ENCODE data around the gene ANKRD2.

ANKRD2 gene

DNA sequence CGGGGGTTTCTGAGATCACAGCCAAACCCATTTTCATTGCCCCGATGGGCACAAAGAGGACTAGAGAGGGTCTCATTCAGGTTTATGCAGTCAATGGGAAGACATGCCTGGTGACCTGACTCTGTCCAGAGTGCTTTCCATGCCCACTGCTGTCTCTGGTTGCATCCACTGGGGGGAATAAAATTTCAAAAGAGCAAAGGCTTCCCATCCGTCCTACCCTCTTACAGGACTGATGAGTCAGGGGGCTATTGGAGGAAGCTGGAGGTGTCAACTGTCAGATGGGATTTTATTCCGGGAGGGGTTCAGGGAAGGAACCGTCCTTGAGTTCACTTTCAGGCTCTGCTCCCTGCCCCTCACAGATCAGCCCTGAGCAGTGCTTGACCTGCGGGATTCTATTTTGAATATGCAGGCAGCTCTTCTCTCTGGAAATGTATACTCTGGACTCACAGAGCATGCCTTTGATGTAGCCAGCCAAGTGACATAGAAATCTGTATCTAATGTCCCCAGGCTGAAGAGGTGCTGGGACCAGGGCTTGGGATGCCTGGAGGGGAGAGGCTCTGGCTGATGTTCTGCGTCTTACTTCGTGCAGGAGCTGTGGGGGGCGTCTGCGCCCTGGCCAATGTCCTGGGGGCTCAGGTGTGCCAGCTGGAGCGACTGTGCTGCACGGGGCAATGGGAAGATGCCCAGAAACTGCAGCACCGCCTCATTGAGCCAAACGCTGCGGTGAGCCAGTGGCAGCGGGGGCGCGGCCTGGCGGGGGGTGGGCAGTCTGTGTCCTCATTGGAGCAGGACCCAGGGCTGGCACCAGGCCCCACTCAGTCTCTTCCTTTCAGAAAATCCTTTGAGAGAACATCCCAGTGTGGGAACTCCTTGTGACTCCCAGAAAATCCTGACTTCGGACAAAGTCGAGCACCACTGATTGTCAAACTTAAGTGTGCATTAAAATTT, 29.0 kb downstream of the ANKRD2 start:
- no peak overlapping the region for H3K4me3 ChIP-seq (replicated peaks; ENCODE audit: low read depth, low read length)
- no peak for DNase-seq (ENCODE audit: extremely low read depth, low read depth)
- TF ChIP-seq, protein P1, sequence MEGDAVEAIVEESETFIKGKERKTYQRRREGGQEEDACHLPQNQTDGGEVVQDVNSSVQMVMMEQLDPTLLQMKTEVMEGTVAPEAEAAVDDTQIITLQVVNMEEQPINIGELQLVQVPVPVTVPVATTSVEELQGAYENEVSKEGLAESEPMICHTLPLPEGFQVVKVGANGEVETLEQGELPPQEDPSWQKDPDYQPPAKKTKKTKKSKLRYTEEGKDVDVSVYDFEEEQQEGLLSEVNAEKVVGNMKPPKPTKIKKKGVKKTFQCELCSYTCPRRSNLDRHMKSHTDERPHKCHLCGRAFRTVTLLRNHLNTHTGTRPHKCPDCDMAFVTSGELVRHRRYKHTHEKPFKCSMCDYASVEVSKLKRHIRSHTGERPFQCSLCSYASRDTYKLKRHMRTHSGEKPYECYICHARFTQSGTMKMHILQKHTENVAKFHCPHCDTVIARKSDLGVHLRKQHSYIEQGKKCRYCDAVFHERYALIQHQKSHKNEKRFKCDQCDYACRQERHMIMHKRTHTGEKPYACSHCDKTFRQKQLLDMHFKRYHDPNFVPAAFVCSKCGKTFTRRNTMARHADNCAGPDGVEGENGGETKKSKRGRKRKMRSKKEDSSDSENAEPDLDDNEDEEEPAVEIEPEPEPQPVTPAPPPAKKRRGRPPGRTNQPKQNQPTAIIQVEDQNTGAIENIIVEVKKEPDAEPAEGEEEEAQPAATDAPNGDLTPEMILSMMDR (IDR thresholded peaks at IDR 0.05; ENCODE audit: low read depth, low read length, missing control alignments): no peak

GRCh38 chr10:97607095-97607636, 34.6 kb downstream of the ANKRD2 start:
- DNase-seq (ENCODE audit: extremely low read depth, low read depth): no peak
- TF ChIP-seq, protein P1 (IDR thresholded peaks at IDR 0.05; ENCODE audit: low read depth, low read length, missing control alignments): no peak
- no peak overlapping the region for H3K4me3 ChIP-seq (replicated peaks; ENCODE audit: low read depth, low read length)

- no peak overlapping the region for H3K4me3 ChIP-seq (replicated peaks; ENCODE audit: low read depth, low read length)
- DNase-seq (ENCODE audit: extremely low read depth, low read depth): no peak
- TF ChIP-seq, protein P1 (IDR thresholded peaks at IDR 0.05; ENCODE audit: low read depth, low read length, missing control alignments): no peak
These were observed 36.5 kb downstream of the ANKRD2 start for GRCh38 chr10:97608991-97609561.

DNA sequence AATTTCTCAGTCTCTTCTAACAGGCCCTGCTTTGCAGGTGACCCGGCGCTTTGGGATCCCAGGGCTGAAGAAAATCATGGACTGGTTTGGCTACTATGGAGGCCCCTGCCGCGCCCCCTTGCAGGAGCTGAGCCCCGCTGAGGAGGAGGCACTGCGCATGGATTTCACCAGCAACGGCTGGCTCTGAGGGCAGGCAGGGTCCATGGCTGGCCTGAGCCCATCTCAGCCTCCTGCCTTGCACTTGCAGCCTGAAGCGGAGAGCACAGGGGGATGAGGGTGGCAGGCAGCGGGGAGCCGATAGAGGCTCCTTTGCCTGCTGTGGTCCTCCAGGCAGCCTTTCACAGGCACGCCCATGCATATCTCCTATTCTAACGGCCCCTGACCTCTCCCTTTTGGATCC, 38.9 kb downstream of the ANKRD2 start:
- TF ChIP-seq, protein P1 (IDR thresholded peaks at IDR 0.05; ENCODE audit: low read depth, low read length, missing control alignments): no peak
- DNase-seq (ENCODE audit: extremely low read depth, low read depth): no peak
- H3K4me3 ChIP-seq (replicated peaks; ENCODE audit: low read depth, low read length): no peak overlapping the region

- DNase-seq (ENCODE audit: extremely low read depth, low read depth): peak; percentile 14
These were observed 39.8 kb downstream of the ANKRD2 start for GRCh38 chr10:97612386-97612785.

GRCh38 chr10:97618285-97618684, 45.7 kb downstream of the ANKRD2 start:
- no peak for DNase-seq (ENCODE audit: extremely low read depth, low read depth)
- TF ChIP-seq, protein P1 (IDR thresholded peaks at IDR 0.05; ENCODE audit: low read depth, low read length, missing control alignments): no peak
- H3K4me3 ChIP-seq (replicated peaks; ENCODE audit: low read depth, low read length): no peak overlapping the region

More at GRCh38 chr10:97612386-97612785, 39.8 kb downstream of the ANKRD2 start:
- H3K4me3 ChIP-seq (replicated peaks; ENCODE audit: low read depth, low read length): no peak overlapping the region
- TF ChIP-seq, protein P1 (IDR thresholded peaks at IDR 0.05; ENCODE audit: low read depth, low read length, missing control alignments): no peak
